ENCODE measurements around the gene ELOVL3. TPM values are rescaled to one million over a fixed set of nuclear protein-coding genes. Genes with fewer than 3 reads are reported as not detected.

ELOVL3 gene
- total RNA-seq, 1 experiment from 2014 or later, result 1.2 TPM

GRCh38 chr10:102237711-102238252 lies 11.7 kb downstream of the ELOVL3 start:
- CTCF ChIA-PET, result interaction anchor here (0.6 to 0.8 kb wide), 2 partner anchors 9 to 69 kb away, joined by 3 read pairs; no protein-coding TSS in a partner anchor
- in situ Hi-C loops (cut with HindIII; ENCODE audit: low pct_unique_long_range_greater_than_20kb, low sequenced_read_pairs), result no loop called here

GRCh38 chr10:102240467-102241031 lies 14.4 kb downstream of the ELOVL3 start:
- TF ChIP-seq REST (IDR thresholded peaks at IDR 0.05; ENCODE audit: insufficient read depth in 1 of 2, low read depth in 2 of 2, low read length in 1 of 2), result no peak
- TF ChIP-seq, protein P1, sequence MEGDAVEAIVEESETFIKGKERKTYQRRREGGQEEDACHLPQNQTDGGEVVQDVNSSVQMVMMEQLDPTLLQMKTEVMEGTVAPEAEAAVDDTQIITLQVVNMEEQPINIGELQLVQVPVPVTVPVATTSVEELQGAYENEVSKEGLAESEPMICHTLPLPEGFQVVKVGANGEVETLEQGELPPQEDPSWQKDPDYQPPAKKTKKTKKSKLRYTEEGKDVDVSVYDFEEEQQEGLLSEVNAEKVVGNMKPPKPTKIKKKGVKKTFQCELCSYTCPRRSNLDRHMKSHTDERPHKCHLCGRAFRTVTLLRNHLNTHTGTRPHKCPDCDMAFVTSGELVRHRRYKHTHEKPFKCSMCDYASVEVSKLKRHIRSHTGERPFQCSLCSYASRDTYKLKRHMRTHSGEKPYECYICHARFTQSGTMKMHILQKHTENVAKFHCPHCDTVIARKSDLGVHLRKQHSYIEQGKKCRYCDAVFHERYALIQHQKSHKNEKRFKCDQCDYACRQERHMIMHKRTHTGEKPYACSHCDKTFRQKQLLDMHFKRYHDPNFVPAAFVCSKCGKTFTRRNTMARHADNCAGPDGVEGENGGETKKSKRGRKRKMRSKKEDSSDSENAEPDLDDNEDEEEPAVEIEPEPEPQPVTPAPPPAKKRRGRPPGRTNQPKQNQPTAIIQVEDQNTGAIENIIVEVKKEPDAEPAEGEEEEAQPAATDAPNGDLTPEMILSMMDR (IDR thresholded peaks at IDR 0.05), result no peak
- no peak for TF ChIP-seq TCF7L2 (IDR thresholded peaks at IDR 0.05; ENCODE audit: low read depth, low read length)
- TF ChIP-seq POLR2AphosphoS5 (IDR thresholded peaks at IDR 0.05; ENCODE audit: low read depth, low read length), result no peak
- TF ChIP-seq SIN3A (IDR thresholded peaks at IDR 0.05; ENCODE audit: borderline replicate concordance, insufficient read depth, low read depth, low read length), result no peak
- POLR2A ChIA-PET, result no interaction called here
- no peaks in the 10 kb centered on the region for H3K9me3 ChIP-seq (ENCODE audit: control insufficient read depth, insufficient read depth, low read depth, low read length)
- ATAC-seq (no peak), DNase-seq (ENCODE audit: low read depth, low spot score) (no peak)
- H3K27ac ChIP-seq (ENCODE audit: low read length), result no peak overlapping the region
- CTCF ChIA-PET, result interaction anchor here (1.2 kb wide), 1 partner anchor 11 kb away, joined by 4 read pairs; no protein-coding TSS in a partner anchor
- BruUV-seq (replicated peaks), result no TSS peak
- H3K4me1 ChIP-seq (ENCODE audit: control insufficient read depth, insufficient read depth, low read length), result peaks cover 11% of the 10 kb centered on the region
- intact Hi-C loops (cut with micrococcal nuclease; ENCODE audit: unreplicated experiment), result no loop called here
- no peaks in the 10 kb centered on the region; the same call in 1 of the 2 replicates for H3K36me3 ChIP-seq (ENCODE audit: control insufficient read depth, insufficient read depth, low read length)
- in situ Hi-C loops (cut with HindIII; ENCODE audit: low pct_unique_long_range_greater_than_20kb, low sequenced_read_pairs), result no loop called here
- H3K27me3 ChIP-seq (ENCODE audit: control insufficient read depth, insufficient read depth, low read length), result no peaks in the 10 kb centered on the region
- H3K4me3 ChIP-seq (ENCODE audit: low read depth in 2 of 2, low read length in 2 of 2), result peak overlapping the region in 1 of 2 experiments; percentile 84; a peak in 3 of 4 replicates

More at GRCh38 chr10:102237711-102238252, 11.7 kb downstream of the ELOVL3 start:
- H3K4me3 ChIP-seq (ENCODE audit: low read depth in 2 of 2, low read length in 2 of 2), result no peak overlapping the region
- intact Hi-C loops (cut with micrococcal nuclease; ENCODE audit: unreplicated experiment), result no loop called here
- DNase-seq (ENCODE audit: low read depth, low spot score) (no peak), ATAC-seq (no peak)
- H3K4me1 ChIP-seq (ENCODE audit: control insufficient read depth, insufficient read depth, low read length), result peaks cover 4% of the 10 kb centered on the region; the same call in 1 of the 2 replicates
- no TSS peak for BruUV-seq (replicated peaks)
- H3K9me3 ChIP-seq (ENCODE audit: control insufficient read depth, insufficient read depth, low read depth, low read length), result no peaks in the 10 kb centered on the region
- H3K27me3 ChIP-seq (ENCODE audit: control insufficient read depth, insufficient read depth, low read length), result no peaks in the 10 kb centered on the region
- POLR2A ChIA-PET, result no interaction called here
- no peak overlapping the region for H3K27ac ChIP-seq (ENCODE audit: low read length)
- H3K36me3 ChIP-seq (ENCODE audit: control insufficient read depth, insufficient read depth, low read length), result no peaks in the 10 kb centered on the region
- TF ChIP-seq POLR2AphosphoS5 (IDR thresholded peaks at IDR 0.05; ENCODE audit: low read depth, low read length) (no peak), REST (IDR thresholded peaks at IDR 0.05; ENCODE audit: insufficient read depth in 1 of 2, low read depth in 2 of 2, low read length in 1 of 2) (no peak), SIN3A (IDR thresholded peaks at IDR 0.05; ENCODE audit: borderline replicate concordance, insufficient read depth, low read depth, low read length) (no peak), TCF7L2 (IDR thresholded peaks at IDR 0.05; ENCODE audit: low read depth, low read length) (no peak)
- TF ChIP-seq, protein P1 (IDR thresholded peaks at IDR 0.05), result no peak

Measured in Panc1 (cell line).